H4 (cell line): Measurements from ENCODE around the gene CDK16. TPM values are rescaled to one million over a fixed set of nuclear protein-coding genes. Genes with fewer than 3 reads are reported as not detected.

Experiments
- DNase-seq: peaks from one replicate; pipeline ENCODE4 v3.0.0-alpha.2; 2015; ENCODE audit warnings: low spot score
- total RNA-seq: library from RNA; depleted of rRNA; stranded (reverse); fragments of >200 nt; shearing (Covaris generic); gene quantifications from 2 replicates; pipeline ENCODE4 v1.2.3, GENCODE V29; 2014

CDK16 gene
- total RNA-seq, 1 experiment from 2014 or later = 77.1 TPM

GRCh38 chrX:47208108-47208507 is 10.4 kb upstream of the CDK16 start:
- no peak for DNase-seq

- no peak for DNase-seq
These were observed 8.8 kb upstream of the CDK16 start for GRCh38 chrX:47209508-47210238.

GRCh38 chrX:47210661-47211425 is 7.6 kb upstream of the CDK16 start:
- DNase-seq = no peak

GRCh38 chrX:47212381-47213293 is 5.8 kb upstream of the CDK16 start:
- no peak for DNase-seq

- DNase-seq = no peak
These were observed 3.9 kb upstream of the CDK16 start for GRCh38 chrX:47214435-47215077.

- DNase-seq = no peak
These were observed 3.1 kb upstream of the CDK16 start for GRCh38 chrX:47215291-47215900.

GRCh38 chrX:47216393-47216925 is 2.0 kb upstream of the CDK16 start:
- no peak for DNase-seq

GRCh38 chrX:47217121-47217851 is 1.2 kb upstream of the CDK16 start:
- peak; percentile 48 for DNase-seq

GRCh38 chrX:47217852-47218279 is 615 bp upstream of the CDK16 start:
- peak; percentile 98 for DNase-seq

GRCh38 chrX:47218920-47219815 is 687 bp downstream of the CDK16 start:
- DNase-seq = no peak

- no peak for DNase-seq
These were observed 3.3 kb downstream of the CDK16 start for GRCh38 chrX:47221756-47222155.

- DNase-seq = no peak
These were observed 4.4 kb downstream of the CDK16 start for GRCh38 chrX:47222751-47223350.

GRCh38 chrX:47223476-47224250 is 5.2 kb downstream of the CDK16 start:
- DNase-seq = no peak

- DNase-seq = no peak
These were observed 5.9 kb downstream of the CDK16 start for GRCh38 chrX:47224266-47224895.

GRCh38 chrX:47224896-47225290 is 6.4 kb downstream of the CDK16 start:
- no peak for DNase-seq

GRCh38 chrX:47226071-47226470 is 7.6 kb downstream of the CDK16 start:
- no peak for DNase-seq

- DNase-seq = no peak
These were observed 8.3 kb downstream of the CDK16 start for GRCh38 chrX:47226531-47227333.
